Endodermal cell (in vitro differentiated cells): ENCODE data around the gene C8G. TPM values are rescaled to one million over a fixed set of nuclear protein-coding genes. Genes with fewer than 3 reads are reported as not detected.

Experiments used
- DNase-seq: peaks from one replicate; pipeline ENCODE4 v3.0.0-alpha.2; 2017
- H3K27ac ChIP-seq: 2 replicates; pipeline ENCODE4 v1.5.1; 2013; ENCODE audit warnings: mild to moderate bottlenecking, low read depth, low read length, moderate library complexity
- H3K27me3 ChIP-seq: 2 replicates; pipeline ENCODE4 v1.6.1; 2013; ENCODE audit warnings: mild to moderate bottlenecking, low read length, moderate library complexity; ENCODE audit not compliant: insufficient read depth, control insufficient read depth, poor library complexity, severe bottlenecking
- H3K36me3 ChIP-seq: 2 replicates; pipeline ENCODE4 v1.7.0; 2013; ENCODE audit warnings: mild to moderate bottlenecking, low read length, moderate library complexity; ENCODE audit not compliant: control insufficient read depth, insufficient read depth
- H3K4me1 ChIP-seq: one replicate; pipeline ENCODE4 v1.7.0; 2013; ENCODE audit warnings: low read length; ENCODE audit not compliant: control insufficient read depth, insufficient read depth
- H3K4me3 ChIP-seq: 2 replicates; pipeline ENCODE4 v1.5.1; 2013; ENCODE audit warnings: mild to moderate bottlenecking, low read length, moderate library complexity
- H3K9ac ChIP-seq: 2 replicates; pipeline ENCODE4 v1.6.1; 2013; ENCODE audit warnings: mild to moderate bottlenecking, low read length, moderate library complexity; ENCODE audit not compliant: poor library complexity, severe bottlenecking; ENCODE audit errors: extremely low read depth
- H3K9me3 ChIP-seq: 2 replicates; pipeline ENCODE4 v1.6.1; 2013; ENCODE audit warnings: mild to moderate bottlenecking, low read length, moderate library complexity; ENCODE audit not compliant: control insufficient read depth
- H3K27ac Mint-ChIP-seq: 2 replicates; pipeline ENCODE4 v1.8.0; 2020; ENCODE audit warnings: mixed read lengths
- H3K27me3 Mint-ChIP-seq: 2 replicates; pipeline ENCODE4 v1.8.0; 2021; ENCODE audit warnings: mild to moderate bottlenecking, mixed read lengths; ENCODE audit not compliant: insufficient read depth
- H3K36me3 Mint-ChIP-seq: 2 replicates; pipeline ENCODE4 v1.8.0; 2020; ENCODE audit warnings: low read depth, mixed read lengths
- H3K4me1 Mint-ChIP-seq: 2 replicates; pipeline ENCODE4 v1.8.0; 2020; ENCODE audit warnings: mixed read lengths
- H3K4me3 Mint-ChIP-seq: 2 replicates; pipeline ENCODE4 v1.8.0; 2020; ENCODE audit warnings: mild to moderate bottlenecking, moderate library complexity, mixed read lengths
- H3K9me3 Mint-ChIP-seq: 2 replicates; pipeline ENCODE4 v1.8.0; 2020; ENCODE audit warnings: mild to moderate bottlenecking, mixed read lengths
- CTCF ChIP-seq: fragments of 200-600 bp; sonication (generic); conservative IDR thresholded peaks from 2 replicates; pipeline ENCODE4 v1.5.0; 2021; ENCODE audit warnings: antibody characterized with exemption, mild to moderate bottlenecking
- WGBS, 2 experiments: methylation state at CpG; one replicate each; pipeline versions ENCODE4 v1.1.5 to v1.1.7; 2013; ENCODE audit warnings: missing lambda C conversion rate in 2 of 2, mixed read lengths in 1 of 2; ENCODE audit not compliant: insufficient coverage in 1 of 2, insufficient read length in 1 of 2; 5-methylcytosine and 5-hydroxymethylcytosine counted together
- total RNA-seq, 2 donors: library from RNA; stranded (reverse); fragmentation: NEBNext Ultra II Directional in 1 of 2; extraction: Animal tissue kit (Norgen Biotek cat#: 25700) in 1 of 2; gene quantifications; 2 replicates in 1 of 2; 3 replicates in 1 of 2; pipeline ENCODE4 v1.2.1, GENCODE V29; 2021

Gene C8G
- total RNA-seq, 2 donors from 2014 or later: 1.2 to 1.6 TPM

DNA sequence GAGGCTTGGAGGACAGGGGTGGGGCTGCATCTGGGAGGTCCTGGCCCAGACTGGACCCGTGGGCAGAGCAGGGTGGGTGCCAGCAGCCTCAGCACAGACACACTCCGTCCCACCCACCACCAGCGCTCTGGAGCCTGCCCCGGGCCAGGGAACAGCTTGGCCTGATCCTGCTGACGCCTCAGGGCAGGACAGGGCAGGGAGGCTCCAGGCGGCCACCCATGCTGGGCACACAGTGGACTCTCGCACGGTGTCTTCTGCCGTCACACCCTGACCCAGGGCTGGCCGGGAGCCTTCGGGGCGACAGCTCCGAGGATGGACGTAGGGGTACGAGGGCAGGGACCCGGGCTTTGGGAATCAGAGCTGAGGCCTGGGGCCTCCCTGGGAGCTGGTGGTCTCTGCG lies 24.1 kb downstream of the C8G start:
- Histone ChIP-seq H3K36me3 (no peaks in the 10 kb centered on the region), H3K27me3 (no peaks in the 10 kb centered on the region), H3K27ac (no peak overlapping the region), H3K9ac (no peak overlapping the region), H3K4me1 (no peaks in the 10 kb centered on the region), H3K9me3 (no peaks in the 10 kb centered on the region), H3K4me3 (no peak overlapping the region)
- no peak for TF ChIP-seq CTCF
- Mint-ChIP-seq H3K36me3 (no peaks in the 10 kb centered on the region), H3K27me3 (no peaks in the 10 kb centered on the region), H3K27ac (no peak overlapping the region), H3K9me3 (no peaks in the 10 kb centered on the region), H3K4me1 (peaks cover 8% of the 10 kb centered on the region), H3K4me3 (no peak overlapping the region)
- DNase-seq: no peak
- WGBS, 2 experiments: 85% methylated on average over 13 to 17 of the region's 17 CpGs

DNA sequence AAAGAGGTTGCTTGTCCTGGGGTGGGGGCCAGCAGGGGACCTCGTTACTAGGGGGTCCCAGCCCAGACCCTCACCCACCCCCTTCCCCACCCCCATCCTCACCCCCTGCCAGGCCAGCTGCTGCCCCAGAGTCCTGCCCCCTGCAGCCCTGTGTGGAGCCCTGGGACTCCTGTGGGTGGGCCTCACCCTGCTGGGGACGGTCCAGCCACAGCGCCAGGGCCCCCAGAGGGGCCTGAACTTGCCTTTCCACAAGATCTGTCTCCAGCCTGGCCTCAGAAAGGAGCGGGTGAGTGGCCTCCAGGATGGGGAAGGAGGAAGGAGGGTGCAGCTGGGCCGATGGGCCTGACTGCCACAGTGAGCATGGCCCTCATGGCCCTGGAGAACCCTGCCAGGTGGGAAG lies 24.7 kb downstream of the C8G start:
- Histone ChIP-seq H3K4me3 (no peak overlapping the region), H3K9ac (no peak overlapping the region), H3K9me3 (no peaks in the 10 kb centered on the region), H3K36me3 (no peaks in the 10 kb centered on the region), H3K27me3 (no peaks in the 10 kb centered on the region), H3K4me1 (no peaks in the 10 kb centered on the region), H3K27ac (no peak overlapping the region)
- TF ChIP-seq CTCF: no peak
- no peak for DNase-seq
- H3K9me3 Mint-ChIP-seq: no peaks in the 10 kb centered on the region
- H3K27me3 Mint-ChIP-seq: no peaks in the 10 kb centered on the region
- WGBS, 2 experiments: 79% methylated on average over 4 of the region's 5 CpGs; no CpG with 5 or more reads in 1 of the 2 experiments
- H3K4me3 Mint-ChIP-seq: no peak overlapping the region
- H3K4me1 Mint-ChIP-seq: peaks cover 8% of the 10 kb centered on the region
- no peak overlapping the region for H3K27ac Mint-ChIP-seq
- no peaks in the 10 kb centered on the region for H3K36me3 Mint-ChIP-seq

DNA sequence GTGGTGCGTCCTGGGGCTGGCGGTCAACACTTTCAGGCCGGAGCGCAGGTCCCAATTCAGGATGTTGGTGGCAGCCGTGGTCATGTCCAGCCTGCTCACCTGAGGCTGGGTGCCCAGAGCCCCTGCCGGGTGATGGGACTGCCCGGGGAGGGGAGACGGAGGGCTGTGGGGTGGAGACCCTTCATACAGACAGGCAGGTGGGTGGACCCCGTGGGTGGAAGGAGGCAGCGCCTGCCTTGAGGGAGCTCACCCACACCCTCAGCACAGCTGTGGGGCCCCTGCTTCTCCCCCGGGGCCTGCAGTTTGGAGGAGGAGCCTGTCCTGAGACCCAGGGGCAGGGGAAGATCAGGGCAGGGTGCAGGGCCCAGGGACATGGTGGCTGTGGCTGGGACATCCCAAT lies 25.3 kb downstream of the C8G start:
- Histone ChIP-seq H3K4me1 (no peaks in the 10 kb centered on the region), H3K9ac (no peak overlapping the region), H3K4me3 (no peak overlapping the region), H3K36me3 (no peaks in the 10 kb centered on the region), H3K27me3 (no peaks in the 10 kb centered on the region), H3K27ac (no peak overlapping the region), H3K9me3 (no peaks in the 10 kb centered on the region)
- TF ChIP-seq CTCF: no peak
- no peak for DNase-seq
- Mint-ChIP-seq H3K4me3 (no peak overlapping the region), H3K4me1 (peaks cover 8% of the 10 kb centered on the region), H3K27me3 (no peaks in the 10 kb centered on the region), H3K9me3 (no peaks in the 10 kb centered on the region), H3K27ac (no peak overlapping the region), H3K36me3 (no peaks in the 10 kb centered on the region)
- 90 to 91% methylated on average over 7 to 11 of the region's 11 CpGs for WGBS, 2 experiments
